C4-2B (cell line): Measurements from ENCODE around the gene BIRC2.

Source experiments
- ZFX ChIP-seq: fragments of 450-650 bp; IDR thresholded peaks from 2 replicates; pipeline ENCODE4 v1.6.1; 2017
- TF ChIP-seq, protein P1 (sequence below): fragments of 450-650 bp; conservative IDR thresholded peaks from 2 replicates; pipeline ENCODE4 v1.5.1; 2017; ENCODE audit warnings: mild to moderate bottlenecking

DNA sequence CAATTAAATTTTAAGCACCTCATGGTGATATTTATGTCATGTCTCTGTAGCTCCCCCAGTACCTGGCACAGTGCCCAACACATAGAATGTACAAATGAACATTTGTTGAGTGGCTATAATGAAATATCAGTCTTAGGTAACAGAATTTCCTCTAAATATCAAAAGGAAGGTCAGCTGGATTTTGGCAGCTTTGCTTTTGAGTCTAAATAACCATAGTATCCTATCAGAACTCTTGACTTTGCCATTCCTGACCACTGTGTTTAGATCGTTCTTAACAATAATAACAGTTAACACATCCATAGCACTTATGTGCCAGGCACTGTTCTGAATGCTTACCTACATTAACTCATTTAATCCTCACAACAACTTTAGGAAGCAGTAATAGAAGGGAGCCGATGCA is 79.0 kb downstream of the BIRC2 start:
- TF ChIP-seq, protein P1, sequence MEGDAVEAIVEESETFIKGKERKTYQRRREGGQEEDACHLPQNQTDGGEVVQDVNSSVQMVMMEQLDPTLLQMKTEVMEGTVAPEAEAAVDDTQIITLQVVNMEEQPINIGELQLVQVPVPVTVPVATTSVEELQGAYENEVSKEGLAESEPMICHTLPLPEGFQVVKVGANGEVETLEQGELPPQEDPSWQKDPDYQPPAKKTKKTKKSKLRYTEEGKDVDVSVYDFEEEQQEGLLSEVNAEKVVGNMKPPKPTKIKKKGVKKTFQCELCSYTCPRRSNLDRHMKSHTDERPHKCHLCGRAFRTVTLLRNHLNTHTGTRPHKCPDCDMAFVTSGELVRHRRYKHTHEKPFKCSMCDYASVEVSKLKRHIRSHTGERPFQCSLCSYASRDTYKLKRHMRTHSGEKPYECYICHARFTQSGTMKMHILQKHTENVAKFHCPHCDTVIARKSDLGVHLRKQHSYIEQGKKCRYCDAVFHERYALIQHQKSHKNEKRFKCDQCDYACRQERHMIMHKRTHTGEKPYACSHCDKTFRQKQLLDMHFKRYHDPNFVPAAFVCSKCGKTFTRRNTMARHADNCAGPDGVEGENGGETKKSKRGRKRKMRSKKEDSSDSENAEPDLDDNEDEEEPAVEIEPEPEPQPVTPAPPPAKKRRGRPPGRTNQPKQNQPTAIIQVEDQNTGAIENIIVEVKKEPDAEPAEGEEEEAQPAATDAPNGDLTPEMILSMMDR, result no peak
- no peak for TF ChIP-seq ZFX
